Right lobe of liver (tissue), 4 donors: ENCODE measurements around the gene KL.

Experiments
- CTCF ChIP-seq, 4 donors: fragments of 200-600 bp in 3 of 4; fragments of 450-650 bp in 1 of 4; IDR thresholded peaks; one replicate each; pipeline versions ENCODE4 v1.5.1 to v1.8.0; 2016 to 2022; ENCODE audit warnings: antibody characterized with exemption in 4 of 4, mild to moderate bottlenecking in 2 of 4
- POLR2A ChIP-seq: fragments of 450-650 bp; IDR thresholded peaks from one replicate; pipeline ENCODE4 v1.6.1; 2017; ENCODE audit warnings: antibody characterized with exemption, mild to moderate bottlenecking
- donor health status: DM: no; HTN: no; CAD: no.
- donor health status: DM: no; HTN: no; CAD: no.
- donor health status: DM: no; HTN: yes; CAD: no.

DNA sequence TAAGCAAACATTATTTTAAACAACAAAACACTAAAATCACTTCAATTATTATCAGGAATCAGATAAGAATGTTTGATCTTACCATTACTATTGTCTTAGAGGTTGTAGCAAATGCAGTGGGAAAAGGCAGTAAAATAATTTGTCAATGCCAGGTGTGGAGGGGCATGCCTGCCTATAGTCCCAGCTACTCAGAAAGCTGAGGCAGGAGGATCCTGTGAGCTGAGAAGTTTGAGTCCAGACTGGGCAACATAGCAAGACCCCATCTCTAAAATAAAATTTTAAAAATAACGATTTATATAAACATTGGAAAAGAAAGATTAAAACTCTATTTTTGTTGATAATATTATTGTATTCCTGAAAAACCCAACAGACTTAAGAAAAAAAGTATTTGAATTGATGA lies 66.8 kb downstream of the KL start:
- TF ChIP-seq CTCF (IDR thresholded peaks at IDR 0.05) = no peak
- TF ChIP-seq POLR2A = no peak
